Measurements from ENCODE around the gene REN. TPM values are rescaled to one million over a fixed set of nuclear protein-coding genes. Genes with fewer than 3 reads are reported as not detected.

REN gene
- total and polyA plus RNA-seq, 4 donors = 0.05 to 0.25 (median 0.15) TPM; not detected in 1

DNA sequence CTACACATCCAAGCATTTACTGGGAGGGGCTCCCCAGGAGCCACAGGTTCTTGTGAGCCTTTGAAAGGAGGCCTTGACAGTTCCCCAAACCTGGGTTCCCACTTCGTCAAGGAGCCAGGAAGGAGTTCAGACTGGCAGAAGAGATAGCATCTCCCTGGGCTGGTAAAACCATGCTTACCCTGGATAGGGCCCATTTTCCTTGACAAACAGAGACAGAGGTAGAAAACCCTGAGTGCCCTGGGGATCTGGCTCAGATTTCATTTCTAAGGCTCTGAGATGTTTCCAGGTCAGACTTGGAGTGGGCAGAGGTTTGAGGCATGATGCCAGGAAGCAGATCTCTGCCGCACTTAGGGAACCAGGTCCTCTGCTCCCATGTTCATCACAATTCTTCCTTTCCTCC, 17.0 kb downstream of the REN start:
- Histone ChIP-seq H3K9ac (ENCODE audit: low read depth in 1 of 2, low read length in 2 of 2) (peak overlapping the region in 1 of 2 donors; percentile 50), H3K36me3 (ENCODE audit: control insufficient read depth in 4 of 4, insufficient read depth in 3 of 4, low read depth in 1 of 4, low read length in 3 of 4) (no peaks in the 10 kb centered on the region), H3K27me3 (ENCODE audit: control insufficient read depth in 4 of 4, insufficient read depth in 4 of 4, low read length in 3 of 4) (no peaks in the 10 kb centered on the region), H3K4me1 (ENCODE audit: control insufficient read depth in 4 of 4, insufficient read depth in 4 of 4, low read length in 3 of 4) (peaks cover 12 to 79% (median 65%) of the 10 kb centered on the region in 4 donors), H3K4me3 (ENCODE audit: low read depth in 1 of 3, low read length in 3 of 3) (peak overlapping the region; percentile 57 to 71 (median 58)), H3K27ac (ENCODE audit: low read depth in 1 of 2, low read length in 2 of 2) (peak overlapping the region in 1 of 2 donors; percentile 5), H3K9me3 (ENCODE audit: control insufficient read depth in 4 of 4, low read length in 3 of 4) (no peaks in the 10 kb centered on the region)
- no peak for DNase-seq (ENCODE audit: low spot score)
- TF ChIP-seq, protein P1, sequence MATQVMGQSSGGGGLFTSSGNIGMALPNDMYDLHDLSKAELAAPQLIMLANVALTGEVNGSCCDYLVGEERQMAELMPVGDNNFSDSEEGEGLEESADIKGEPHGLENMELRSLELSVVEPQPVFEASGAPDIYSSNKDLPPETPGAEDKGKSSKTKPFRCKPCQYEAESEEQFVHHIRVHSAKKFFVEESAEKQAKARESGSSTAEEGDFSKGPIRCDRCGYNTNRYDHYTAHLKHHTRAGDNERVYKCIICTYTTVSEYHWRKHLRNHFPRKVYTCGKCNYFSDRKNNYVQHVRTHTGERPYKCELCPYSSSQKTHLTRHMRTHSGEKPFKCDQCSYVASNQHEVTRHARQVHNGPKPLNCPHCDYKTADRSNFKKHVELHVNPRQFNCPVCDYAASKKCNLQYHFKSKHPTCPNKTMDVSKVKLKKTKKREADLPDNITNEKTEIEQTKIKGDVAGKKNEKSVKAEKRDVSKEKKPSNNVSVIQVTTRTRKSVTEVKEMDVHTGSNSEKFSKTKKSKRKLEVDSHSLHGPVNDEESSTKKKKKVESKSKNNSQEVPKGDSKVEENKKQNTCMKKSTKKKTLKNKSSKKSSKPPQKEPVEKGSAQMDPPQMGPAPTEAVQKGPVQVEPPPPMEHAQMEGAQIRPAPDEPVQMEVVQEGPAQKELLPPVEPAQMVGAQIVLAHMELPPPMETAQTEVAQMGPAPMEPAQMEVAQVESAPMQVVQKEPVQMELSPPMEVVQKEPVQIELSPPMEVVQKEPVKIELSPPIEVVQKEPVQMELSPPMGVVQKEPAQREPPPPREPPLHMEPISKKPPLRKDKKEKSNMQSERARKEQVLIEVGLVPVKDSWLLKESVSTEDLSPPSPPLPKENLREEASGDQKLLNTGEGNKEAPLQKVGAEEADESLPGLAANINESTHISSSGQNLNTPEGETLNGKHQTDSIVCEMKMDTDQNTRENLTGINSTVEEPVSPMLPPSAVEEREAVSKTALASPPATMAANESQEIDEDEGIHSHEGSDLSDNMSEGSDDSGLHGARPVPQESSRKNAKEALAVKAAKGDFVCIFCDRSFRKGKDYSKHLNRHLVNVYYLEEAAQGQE (IDR thresholded peaks at IDR 0.05) = no peak
- TF ChIP-seq TAF1 (conservative IDR thresholded peaks at IDR 0.05) (no peak), FOXA2 (IDR thresholded peaks at IDR 0.05) (no peak), SP1 (IDR thresholded peaks at IDR 0.05) (no peak)
- TF ChIP-seq, protein P2, sequence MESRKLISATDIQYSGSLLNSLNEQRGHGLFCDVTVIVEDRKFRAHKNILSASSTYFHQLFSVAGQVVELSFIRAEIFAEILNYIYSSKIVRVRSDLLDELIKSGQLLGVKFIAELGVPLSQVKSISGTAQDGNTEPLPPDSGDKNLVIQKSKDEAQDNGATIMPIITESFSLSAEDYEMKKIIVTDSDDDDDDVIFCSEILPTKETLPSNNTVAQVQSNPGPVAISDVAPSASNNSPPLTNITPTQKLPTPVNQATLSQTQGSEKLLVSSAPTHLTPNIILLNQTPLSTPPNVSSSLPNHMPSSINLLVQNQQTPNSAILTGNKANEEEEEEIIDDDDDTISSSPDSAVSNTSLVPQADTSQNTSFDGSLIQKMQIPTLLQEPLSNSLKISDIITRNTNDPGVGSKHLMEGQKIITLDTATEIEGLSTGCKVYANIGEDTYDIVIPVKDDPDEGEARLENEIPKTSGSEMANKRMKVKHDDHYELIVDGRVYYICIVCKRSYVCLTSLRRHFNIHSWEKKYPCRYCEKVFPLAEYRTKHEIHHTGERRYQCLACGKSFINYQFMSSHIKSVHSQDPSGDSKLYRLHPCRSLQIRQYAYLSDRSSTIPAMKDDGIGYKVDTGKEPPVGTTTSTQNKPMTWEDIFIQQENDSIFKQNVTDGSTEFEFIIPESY (IDR thresholded peaks at IDR 0.05) = no peak
- TF ChIP-seq, protein P3, sequence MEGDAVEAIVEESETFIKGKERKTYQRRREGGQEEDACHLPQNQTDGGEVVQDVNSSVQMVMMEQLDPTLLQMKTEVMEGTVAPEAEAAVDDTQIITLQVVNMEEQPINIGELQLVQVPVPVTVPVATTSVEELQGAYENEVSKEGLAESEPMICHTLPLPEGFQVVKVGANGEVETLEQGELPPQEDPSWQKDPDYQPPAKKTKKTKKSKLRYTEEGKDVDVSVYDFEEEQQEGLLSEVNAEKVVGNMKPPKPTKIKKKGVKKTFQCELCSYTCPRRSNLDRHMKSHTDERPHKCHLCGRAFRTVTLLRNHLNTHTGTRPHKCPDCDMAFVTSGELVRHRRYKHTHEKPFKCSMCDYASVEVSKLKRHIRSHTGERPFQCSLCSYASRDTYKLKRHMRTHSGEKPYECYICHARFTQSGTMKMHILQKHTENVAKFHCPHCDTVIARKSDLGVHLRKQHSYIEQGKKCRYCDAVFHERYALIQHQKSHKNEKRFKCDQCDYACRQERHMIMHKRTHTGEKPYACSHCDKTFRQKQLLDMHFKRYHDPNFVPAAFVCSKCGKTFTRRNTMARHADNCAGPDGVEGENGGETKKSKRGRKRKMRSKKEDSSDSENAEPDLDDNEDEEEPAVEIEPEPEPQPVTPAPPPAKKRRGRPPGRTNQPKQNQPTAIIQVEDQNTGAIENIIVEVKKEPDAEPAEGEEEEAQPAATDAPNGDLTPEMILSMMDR (IDR thresholded peaks at IDR 0.05; ENCODE audit: low read depth, low read length, missing input control) = no peak
- 50% methylated on average over 2 of the region's 2 CpGs for WGBS

DNA sequence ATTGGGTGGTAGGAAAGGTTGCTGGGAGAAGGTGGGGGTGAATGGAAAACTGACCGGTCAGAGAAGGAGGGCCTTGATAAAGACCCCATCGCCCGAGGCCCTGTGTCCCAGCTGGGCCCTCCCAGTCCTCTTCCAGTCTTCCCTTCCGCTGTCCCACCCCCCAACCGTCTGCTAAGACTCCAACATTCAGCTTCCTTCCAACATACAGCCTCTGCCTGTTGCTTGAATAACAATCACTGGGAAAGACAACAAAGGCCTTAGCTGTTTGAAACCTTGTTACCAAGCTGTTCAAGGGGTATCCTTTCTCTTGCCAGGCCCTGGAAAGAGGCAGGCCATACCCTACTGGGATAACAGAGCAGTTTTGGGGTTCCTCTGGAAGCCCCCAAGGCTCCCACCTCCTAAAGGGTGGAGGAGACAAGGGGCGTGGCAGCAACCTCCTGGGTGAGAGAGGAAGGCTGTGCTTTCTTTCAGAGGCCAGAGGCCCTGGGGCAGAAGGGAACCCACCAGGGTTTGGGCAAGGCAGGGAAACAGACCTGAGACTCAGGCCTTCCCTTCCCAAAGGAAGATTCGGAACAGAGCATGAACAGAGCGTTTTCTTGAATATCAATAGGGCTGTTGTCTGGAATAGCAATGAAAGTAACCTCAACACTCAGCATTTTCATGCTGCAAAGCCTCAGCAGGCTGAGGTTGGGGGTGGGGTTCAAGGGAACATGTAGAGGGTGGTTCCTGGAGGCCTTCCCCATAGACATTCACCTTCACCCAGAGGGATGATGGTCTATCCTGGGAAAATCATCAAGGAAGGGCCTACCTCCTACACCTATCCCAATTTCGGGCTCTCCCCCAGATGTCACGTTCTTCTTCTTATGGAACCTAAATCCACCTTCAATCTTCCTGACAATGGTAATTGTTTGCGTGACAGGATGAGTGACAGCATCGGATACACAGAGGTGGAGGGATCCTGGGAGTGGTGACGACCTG, 18.4 kb downstream of the REN start:
- Histone ChIP-seq H3K27ac (ENCODE audit: low read depth in 1 of 2, low read length in 2 of 2) (peak overlapping the region; percentile 79 to 80), H3K27me3 (ENCODE audit: control insufficient read depth in 4 of 4, insufficient read depth in 4 of 4, low read length in 3 of 4) (no peaks in the 10 kb centered on the region), H3K9me3 (ENCODE audit: control insufficient read depth in 4 of 4, low read length in 3 of 4) (no peaks in the 10 kb centered on the region), H3K4me1 (ENCODE audit: control insufficient read depth in 4 of 4, insufficient read depth in 4 of 4, low read length in 3 of 4) (peaks cover 20 to 88% (median 74%) of the 10 kb centered on the region in 4 donors), H3K36me3 (ENCODE audit: control insufficient read depth in 4 of 4, insufficient read depth in 3 of 4, low read depth in 1 of 4, low read length in 3 of 4) (no peaks in the 10 kb centered on the region), H3K9ac (ENCODE audit: low read depth in 1 of 2, low read length in 2 of 2) (peak overlapping the region in 1 of 2 donors; percentile 43), H3K4me3 (ENCODE audit: low read depth in 1 of 3, low read length in 3 of 3) (peak overlapping the region; percentile 5 to 23 (median 19))
- no peak for TF ChIP-seq EGR1 (IDR thresholded peaks at IDR 0.05; ENCODE audit: low read depth in 2 of 2)
- no peak for TF ChIP-seq HNF4A (conservative IDR thresholded peaks at IDR 0.05)
- no peak for TF ChIP-seq HNF4G (IDR thresholded peaks at IDR 0.05)
- TF ChIP-seq, protein P3 (IDR thresholded peaks at IDR 0.05; ENCODE audit: low read depth, low read length, missing input control) = no peak
- TF ChIP-seq, protein P2 (IDR thresholded peaks at IDR 0.05) = no peak
- TF ChIP-seq RXRA (IDR thresholded peaks at IDR 0.05) = no peak
- TF ChIP-seq, protein P1 (IDR thresholded peaks at IDR 0.05) = no peak
- no peak for TF ChIP-seq GABPA (IDR thresholded peaks at IDR 0.05 in 1 of 2, conservative IDR thresholded peaks at IDR 0.05 in 1 of 2)
- no peak for TF ChIP-seq JUND (IDR thresholded peaks at IDR 0.05)
- 65% methylated on average over 13 of the region's 13 CpGs for WGBS
- no peak for DNase-seq (ENCODE audit: low spot score)

Measured in liver (tissue), 9 donors.